ENCODE data around the gene TASOR. TPM values are rescaled to one million over a fixed set of nuclear protein-coding genes. Genes with fewer than 3 reads are reported as not detected.

TASOR gene
- total and polyA plus RNA-seq, 2 experiments from 2014 or later, result 9.3 to 64.0 TPM

DNA sequence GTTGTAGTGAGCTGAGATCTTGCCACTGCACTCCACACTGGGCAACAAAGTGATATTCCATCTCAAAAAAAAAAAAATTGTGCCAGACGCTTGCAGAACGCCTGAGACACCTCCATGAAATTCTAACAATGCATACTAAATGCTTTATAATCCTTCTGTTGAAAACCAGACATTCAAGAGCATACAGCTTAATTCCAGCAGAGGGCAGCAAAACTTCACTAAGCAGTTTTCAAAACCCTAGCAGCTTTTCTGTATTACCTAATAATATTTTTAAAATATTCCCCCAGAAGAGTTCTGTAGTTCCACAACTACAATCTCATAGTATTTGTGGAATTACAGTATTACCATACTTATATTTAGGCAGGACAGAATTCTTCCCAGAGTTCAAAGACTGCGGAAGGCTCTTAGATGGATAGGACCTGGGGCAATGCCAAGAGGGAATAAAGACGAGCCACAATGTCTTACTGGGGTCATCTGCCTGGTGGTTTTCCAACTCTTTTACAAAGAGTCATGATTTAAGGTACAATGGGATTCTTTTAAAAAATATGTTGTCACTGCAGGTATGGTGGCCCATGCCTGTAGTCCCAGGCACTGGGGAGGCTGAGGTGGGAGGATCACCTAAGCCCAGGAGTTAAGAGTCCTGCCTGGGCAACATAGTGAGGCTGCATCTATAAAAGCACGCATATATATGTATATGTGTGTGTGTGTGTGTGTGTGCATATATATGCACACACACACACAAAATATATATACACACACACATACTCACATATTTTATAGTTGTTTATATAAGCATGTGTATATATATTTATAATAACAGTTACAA, 19.6 kb upstream of the TASOR start:
- DNase-seq (ENCODE audit: low spot score), result peak; percentile 86
- Histone ChIP-seq H3K36me3 (replicated peaks; ENCODE audit: insufficient read depth, low read depth) (no peaks in the 10 kb centered on the region), H3K27ac (no peak overlapping the region), H3K27me3 (no peaks in the 10 kb centered on the region), H4K20me1 (ENCODE audit: insufficient read depth, poor library complexity, severe bottlenecking) (no peaks in the 10 kb centered on the region), H3K9me2 (replicated peaks; ENCODE audit: insufficient read depth) (no peaks in the 10 kb centered on the region), H2AFZ (no peak overlapping the region), H3K4me2 (no peak overlapping the region), H3K4me3 (no peak overlapping the region), H3K79me2 (no peaks in the 10 kb centered on the region), H3K4me1 (ENCODE audit: insufficient read depth) (no peaks in the 10 kb centered on the region), H3K9me3 (ENCODE audit: low read depth) (peaks cover 4% of the 10 kb centered on the region)
- 45% methylated on average over 5 of the region's 5 CpGs for WGBS (ENCODE audit: low lambda C conversion rate, missing lambda C conversion rate)
- TF ChIP-seq, protein P1, sequence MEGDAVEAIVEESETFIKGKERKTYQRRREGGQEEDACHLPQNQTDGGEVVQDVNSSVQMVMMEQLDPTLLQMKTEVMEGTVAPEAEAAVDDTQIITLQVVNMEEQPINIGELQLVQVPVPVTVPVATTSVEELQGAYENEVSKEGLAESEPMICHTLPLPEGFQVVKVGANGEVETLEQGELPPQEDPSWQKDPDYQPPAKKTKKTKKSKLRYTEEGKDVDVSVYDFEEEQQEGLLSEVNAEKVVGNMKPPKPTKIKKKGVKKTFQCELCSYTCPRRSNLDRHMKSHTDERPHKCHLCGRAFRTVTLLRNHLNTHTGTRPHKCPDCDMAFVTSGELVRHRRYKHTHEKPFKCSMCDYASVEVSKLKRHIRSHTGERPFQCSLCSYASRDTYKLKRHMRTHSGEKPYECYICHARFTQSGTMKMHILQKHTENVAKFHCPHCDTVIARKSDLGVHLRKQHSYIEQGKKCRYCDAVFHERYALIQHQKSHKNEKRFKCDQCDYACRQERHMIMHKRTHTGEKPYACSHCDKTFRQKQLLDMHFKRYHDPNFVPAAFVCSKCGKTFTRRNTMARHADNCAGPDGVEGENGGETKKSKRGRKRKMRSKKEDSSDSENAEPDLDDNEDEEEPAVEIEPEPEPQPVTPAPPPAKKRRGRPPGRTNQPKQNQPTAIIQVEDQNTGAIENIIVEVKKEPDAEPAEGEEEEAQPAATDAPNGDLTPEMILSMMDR (IDR thresholded peaks at IDR 0.05; ENCODE audit: poor library complexity), result peak; percentile 95
- TF ChIP-seq EZH2phosphoT487 (IDR thresholded peaks at IDR 0.05; ENCODE audit: low read depth, severe bottlenecking, unreplicated experiment), result no peak

DNA sequence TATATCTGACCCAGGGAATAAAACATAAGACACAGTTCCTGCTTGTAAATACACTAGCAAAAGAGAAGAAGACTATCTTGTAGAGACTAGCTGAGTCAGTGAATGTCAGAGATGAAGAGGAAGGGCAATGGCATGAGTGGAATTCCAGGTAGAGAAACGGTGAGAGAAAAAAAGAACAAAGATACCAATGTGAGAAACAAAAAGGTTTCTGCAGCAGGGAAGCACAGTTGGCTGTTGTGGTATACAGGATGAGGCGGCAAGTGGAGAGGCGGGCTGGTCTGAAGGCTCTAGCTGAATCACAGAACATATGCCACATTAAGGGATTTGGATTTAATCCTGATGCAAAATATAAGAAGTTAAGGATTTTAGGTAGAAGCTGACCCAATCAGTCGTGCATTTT, 17.1 kb upstream of the TASOR start:
- 57% methylated on average over 4 of the region's 4 CpGs for WGBS (ENCODE audit: low lambda C conversion rate, missing lambda C conversion rate)
- no peak overlapping the region for H3K4me2 ChIP-seq
- H4K20me1 ChIP-seq (ENCODE audit: insufficient read depth, poor library complexity, severe bottlenecking), result no peaks in the 10 kb centered on the region
- H3K4me1 ChIP-seq (ENCODE audit: insufficient read depth), result no peaks in the 10 kb centered on the region
- no peaks in the 10 kb centered on the region for H3K9me3 ChIP-seq (ENCODE audit: low read depth)
- H3K9me2 ChIP-seq (replicated peaks; ENCODE audit: insufficient read depth), result no peaks in the 10 kb centered on the region
- TF ChIP-seq EZH2 (IDR thresholded peaks at IDR 0.05; ENCODE audit: borderline replicate concordance) (no peak), EZH2phosphoT487 (IDR thresholded peaks at IDR 0.05; ENCODE audit: low read depth, severe bottlenecking, unreplicated experiment) (no peak)
- TF ChIP-seq, protein P1 (IDR thresholded peaks at IDR 0.05; ENCODE audit: poor library complexity), result no peak
- no peaks in the 10 kb centered on the region for H3K36me3 ChIP-seq (replicated peaks; ENCODE audit: insufficient read depth, low read depth)
- no peak overlapping the region for H3K4me3 ChIP-seq
- H3K27me3 ChIP-seq, result no peaks in the 10 kb centered on the region
- no peak for DNase-seq (ENCODE audit: low spot score)
- no peak overlapping the region for H2AFZ ChIP-seq
- H3K27ac ChIP-seq, result no peak overlapping the region
- no peaks in the 10 kb centered on the region for H3K79me2 ChIP-seq

DNA sequence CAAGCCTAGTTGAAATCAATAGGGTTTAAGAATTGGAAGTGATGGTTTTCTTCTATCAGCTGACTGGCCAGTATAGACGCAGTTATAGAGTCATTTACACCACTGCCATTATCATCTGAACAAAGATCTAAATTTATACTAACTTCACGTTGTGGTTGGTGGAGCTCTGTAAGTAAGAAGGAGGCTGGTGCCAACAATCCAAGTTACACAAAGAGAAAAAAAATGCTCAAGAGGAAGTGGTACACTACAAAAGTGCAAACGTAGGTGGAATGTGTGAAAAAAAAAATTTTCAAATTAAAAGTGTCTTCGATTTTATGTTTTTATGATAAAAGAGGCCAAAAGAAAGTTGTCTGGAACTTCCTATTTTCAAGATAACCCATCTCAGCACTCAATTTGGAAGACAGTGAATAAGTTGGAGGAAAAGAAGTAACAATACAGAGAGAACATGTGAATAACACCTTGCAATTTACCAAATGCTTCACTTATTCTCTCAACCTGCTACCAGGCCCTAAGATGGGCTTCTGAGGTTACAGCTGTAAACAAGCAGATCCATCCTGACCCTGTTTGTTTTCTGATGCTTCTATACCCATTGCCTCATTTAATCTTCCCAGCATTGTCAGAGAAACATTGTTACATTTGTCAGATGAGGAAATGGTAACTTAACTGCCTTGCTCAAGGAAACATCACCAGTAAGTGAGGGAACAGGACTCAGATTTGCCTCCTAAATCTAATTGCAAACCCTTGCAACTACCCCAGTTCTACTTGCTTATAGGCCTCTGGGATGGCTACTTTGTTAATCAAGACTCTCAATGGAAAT, 12.0 kb upstream of the TASOR start:
- H2AFZ ChIP-seq, result no peak overlapping the region

More for the DNA sequence above, 12.0 kb upstream of the TASOR start:
- Histone ChIP-seq H4K20me1 (ENCODE audit: insufficient read depth, poor library complexity, severe bottlenecking) (no peaks in the 10 kb centered on the region), H3K27me3 (no peaks in the 10 kb centered on the region), H3K4me3 (no peak overlapping the region), H3K4me2 (no peak overlapping the region), H3K9me3 (ENCODE audit: low read depth) (no peaks in the 10 kb centered on the region), H3K4me1 (ENCODE audit: insufficient read depth) (no peaks in the 10 kb centered on the region), H3K9me2 (replicated peaks; ENCODE audit: insufficient read depth) (no peaks in the 10 kb centered on the region), H3K27ac (no peak overlapping the region), H3K36me3 (replicated peaks; ENCODE audit: insufficient read depth, low read depth) (no peaks in the 10 kb centered on the region), H3K79me2 (no peaks in the 10 kb centered on the region)
- 83% methylated on average over 4 of the region's 4 CpGs for WGBS (ENCODE audit: low lambda C conversion rate, missing lambda C conversion rate)
- no peak for DNase-seq (ENCODE audit: low spot score)
- TF ChIP-seq EZH2 (IDR thresholded peaks at IDR 0.05; ENCODE audit: borderline replicate concordance) (no peak), EZH2phosphoT487 (IDR thresholded peaks at IDR 0.05; ENCODE audit: low read depth, severe bottlenecking, unreplicated experiment) (no peak)
- TF ChIP-seq, protein P1 (IDR thresholded peaks at IDR 0.05; ENCODE audit: poor library complexity), result no peak

Measured in hepatocyte (in vitro differentiated cells).